OCI-LY1 (cell line): ENCODE data around the gene ETV1.

Source experiments
- H2AFZ ChIP-seq: fragments of 200-600 bp; sonication (generic), shearing (Covaris generic); 2 replicates; pipeline ENCODE4 v1.6.0; 2014; ENCODE audit warnings: antibody characterized with exemption, mild to moderate bottlenecking, low read length
- H3F3A ChIP-seq: fragments of 200-600 bp; sonication (generic), shearing (Covaris generic); 2 replicates; pipeline ENCODE4 v1.6.0; 2014; ENCODE audit warnings: mild to moderate bottlenecking, antibody characterized with exemption, low read length, moderate library complexity; ENCODE audit not compliant: insufficient read depth
- H3K27ac ChIP-seq: fragments of 200-600 bp; sonication (generic); 2 replicates; pipeline ENCODE4 v1.5.1; 2014; ENCODE audit warnings: low read length, mixed run types, mild to moderate bottlenecking, low read depth; ENCODE audit not compliant: poor library complexity, severe bottlenecking
- H3K27me3 ChIP-seq: fragments of 200-600 bp; sonication (generic); 2 replicates; pipeline ENCODE4 v1.6.0; 2014; ENCODE audit warnings: antibody characterized with exemption, mild to moderate bottlenecking, low read length, moderate library complexity; ENCODE audit not compliant: insufficient read depth
- H3K36me3 ChIP-seq: fragments of 200-600 bp; sonication (generic); 2 replicates; pipeline ENCODE4 v1.6.1; 2014; ENCODE audit warnings: mild to moderate bottlenecking, antibody characterized with exemption, low read length, moderate library complexity, mixed read lengths; ENCODE audit not compliant: insufficient read depth
- H3K4me1 ChIP-seq: fragments of 200-600 bp; sonication (generic); 2 replicates; pipeline ENCODE4 v1.5.1; 2014; ENCODE audit warnings: mild to moderate bottlenecking, low read length, moderate library complexity; ENCODE audit not compliant: insufficient read depth, severe bottlenecking
- H3K4me2 ChIP-seq: fragments of 200-600 bp; sonication (generic), shearing (Covaris generic); 2 replicates; pipeline ENCODE4 v1.6.1; 2014; ENCODE audit warnings: low read length
- H3K4me3 ChIP-seq: fragments of 200-600 bp; sonication (generic); 2 replicates; pipeline ENCODE4 v1.5.1; 2014; ENCODE audit warnings: low read length, low read depth, mild to moderate bottlenecking, mixed read lengths; ENCODE audit not compliant: poor library complexity, severe bottlenecking
- H3K79me2 ChIP-seq: fragments of 200-600 bp; shearing (Covaris generic); 2 replicates; pipeline ENCODE4 v1.6.1; 2016; ENCODE audit warnings: mixed run types, low read length, mixed read lengths; ENCODE audit not compliant: insufficient read depth
- H3K9ac ChIP-seq: fragments of 200-600 bp; sonication (generic), shearing (Covaris generic); 2 replicates; pipeline ENCODE4 v1.6.1; 2014; ENCODE audit warnings: mild to moderate bottlenecking, low read length, mixed read lengths
- H3K9me2 ChIP-seq: fragments of 200-600 bp; sonication (generic), shearing (Covaris generic); 2 replicates; pipeline ENCODE4 v1.6.1; 2014; ENCODE audit warnings: low read depth, mild to moderate bottlenecking, low read length, mixed read lengths
- H3K9me3 ChIP-seq: fragments of 200-600 bp; shearing (Covaris generic); 2 replicates; pipeline ENCODE4 v1.6.1; 2014; ENCODE audit warnings: low read length, mixed read lengths
- H4K20me1 ChIP-seq: fragments of 200-600 bp; sonication (generic), shearing (Covaris generic); 2 replicates; pipeline ENCODE4 v1.6.0; 2016; ENCODE audit warnings: mild to moderate bottlenecking, low read length; ENCODE audit not compliant: insufficient read depth
- CTCF ChIP-seq: fragments of 200-600 bp; sonication (generic), shearing (Covaris generic); IDR thresholded peaks from 2 replicates; pipeline ENCODE4 v1.5.1; 2017; ENCODE audit warnings: mild to moderate bottlenecking, antibody characterized with exemption, low read length, moderate library complexity, mixed read lengths
- EZH2 ChIP-seq: fragments of 200-600 bp; sonication (generic), shearing (Covaris generic); IDR thresholded peaks from 2 replicates; pipeline ENCODE4 v1.8.0; 2017; ENCODE audit warnings: borderline replicate concordance, mixed run types, mild to moderate bottlenecking, antibody characterized with exemption, low read length, moderate library complexity, mixed read lengths

Gene ETV1

GRCh38 chr7:13898957-13899670, 90.4 kb downstream of the ETV1 start:
- TF ChIP-seq EZH2 = no peak
- TF ChIP-seq CTCF = no peak
- Histone ChIP-seq H3K9me3 (no peaks in the 10 kb centered on the region; the same call in 1 of the 2 replicates), H3K27ac (no peak overlapping the region), H3K9me2 (no peaks in the 10 kb centered on the region), H4K20me1 (no peaks in the 10 kb centered on the region), H3K27me3 (no peaks in the 10 kb centered on the region), H3K79me2 (no peaks in the 10 kb centered on the region), H3K4me2 (no peak overlapping the region), H2AFZ (peak overlapping the region; percentile 44; the same call in 1 of the 2 replicates), H3K9ac (no peak overlapping the region), H3K36me3 (no peaks in the 10 kb centered on the region), H3K4me1 (peaks cover 31% of the 10 kb centered on the region), H3F3A (no peaks in the 10 kb centered on the region), H3K4me3 (no peak overlapping the region)

GRCh38 chr7:13897819-13898218, 91.6 kb downstream of the ETV1 start:
- H3K9me3 ChIP-seq = no peaks in the 10 kb centered on the region; the same call in 1 of the 2 replicates
- H3K9me2 ChIP-seq = no peaks in the 10 kb centered on the region
- H3K4me2 ChIP-seq = no peak overlapping the region
- no peaks in the 10 kb centered on the region for H3K27me3 ChIP-seq
- H3F3A ChIP-seq = no peaks in the 10 kb centered on the region
- no peaks in the 10 kb centered on the region for H4K20me1 ChIP-seq
- H3K79me2 ChIP-seq = no peaks in the 10 kb centered on the region
- peaks cover 37% of the 10 kb centered on the region for H3K4me1 ChIP-seq
- H3K27ac ChIP-seq = no peak overlapping the region
- H3K4me3 ChIP-seq = no peak overlapping the region
- H3K36me3 ChIP-seq = no peaks in the 10 kb centered on the region
- H2AFZ ChIP-seq = no peak overlapping the region
- no peak for TF ChIP-seq EZH2
- no peak for TF ChIP-seq CTCF
- no peak overlapping the region for H3K9ac ChIP-seq

- no peak overlapping the region for H3K4me3 ChIP-seq
- H3K9ac ChIP-seq = no peak overlapping the region
- H3K9me2 ChIP-seq = no peaks in the 10 kb centered on the region
- no peak overlapping the region for H3K4me2 ChIP-seq
- H3K9me3 ChIP-seq = no peaks in the 10 kb centered on the region
- no peaks in the 10 kb centered on the region for H3K27me3 ChIP-seq
- no peak overlapping the region for H2AFZ ChIP-seq
- no peaks in the 10 kb centered on the region for H3K36me3 ChIP-seq
- H3K27ac ChIP-seq = no peak overlapping the region
- TF ChIP-seq CTCF (peak; percentile 67), EZH2 (no peak)
- no peaks in the 10 kb centered on the region for H3K79me2 ChIP-seq
- H4K20me1 ChIP-seq = no peaks in the 10 kb centered on the region
- H3F3A ChIP-seq = no peaks in the 10 kb centered on the region
- peaks cover 37% of the 10 kb centered on the region for H3K4me1 ChIP-seq
These were observed 94.5 kb downstream of the ETV1 start for GRCh38 chr7:13894954-13895353.
